HG03565 (cell line): ENCODE measurements around the gene RHOT2.

ENCODE experiments used
- ATAC-seq: cut with Tn5 transposase; IDR thresholded peaks from one replicate; pipeline ENCODE4 v1.9.1; 2021; ENCODE audit warnings: mild to moderate bottlenecking, moderate library complexity; ENCODE audit not compliant: unreplicated experiment

The RHOT2 gene

GRCh38 chr16:667780-668518 is at the start of gene RHOT2:
Gene RHOT2 (plus strand): TSS chr16:668132. CDS start chr16:668200, 68 bp downstream.
- ATAC-seq: peak; percentile 76

DNA sequence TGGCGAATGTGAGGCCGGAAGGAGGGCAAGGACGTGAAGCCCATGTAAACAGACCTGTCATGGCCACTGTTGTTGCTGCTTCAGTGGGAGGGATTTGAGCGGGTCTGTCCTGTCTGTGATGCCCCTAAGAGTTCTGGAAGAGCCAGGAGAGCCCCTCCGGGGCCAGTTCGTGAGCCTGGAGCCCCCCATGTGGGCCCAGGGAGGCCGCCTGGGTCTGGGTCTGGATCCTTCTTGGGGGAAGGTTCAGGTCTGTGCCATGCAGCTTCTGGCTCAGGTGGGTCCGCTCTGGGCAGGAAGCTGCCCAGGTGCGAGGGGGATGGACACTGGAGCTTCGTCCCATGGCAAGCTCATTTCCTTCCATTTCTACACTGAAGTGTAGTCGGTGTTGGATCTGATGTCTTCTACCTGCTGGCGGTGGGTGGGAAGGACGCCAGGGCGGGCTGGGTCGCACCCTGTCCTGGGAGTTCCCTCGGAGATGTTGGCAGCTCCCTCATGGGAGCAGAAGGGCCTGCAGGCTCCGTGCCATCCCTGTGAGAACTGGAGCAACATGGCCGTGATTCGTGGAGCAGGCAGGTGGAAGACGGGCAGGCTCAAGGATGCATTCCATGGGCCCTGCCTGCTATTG is 48.3 kb upstream of the RHOT2 start:
- no peak for ATAC-seq

- no peak for ATAC-seq
These were observed 47.0 kb upstream of the RHOT2 start for GRCh38 chr16:620700-621525.

GRCh38 chr16:621526-622105 is 46.3 kb upstream of the RHOT2 start:
- ATAC-seq: no peak

DNA sequence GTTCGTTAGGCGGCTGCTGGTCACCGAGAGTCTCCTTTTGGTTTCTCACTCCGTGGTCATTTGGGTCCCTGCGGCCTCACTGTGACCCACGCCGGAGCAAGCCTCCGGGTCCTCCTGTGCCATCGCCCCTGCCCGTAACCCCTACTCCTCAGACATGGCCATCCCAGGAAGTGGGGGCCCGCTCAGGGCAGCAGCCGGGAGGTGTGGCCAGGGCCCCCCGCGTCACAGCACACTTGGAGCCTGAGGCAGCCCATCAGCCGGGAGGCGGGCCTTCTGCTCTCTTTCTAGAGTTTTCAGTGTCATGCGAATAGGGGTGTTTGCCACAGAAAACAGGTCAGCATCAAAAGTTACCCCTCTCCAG is 45.0 kb upstream of the RHOT2 start:
- ATAC-seq: no peak

- no peak for ATAC-seq
These were observed 43.3 kb upstream of the RHOT2 start for GRCh38 chr16:624526-625070.

- ATAC-seq: no peak
These were observed 42.6 kb upstream of the RHOT2 start for GRCh38 chr16:625117-625976.

DNA sequence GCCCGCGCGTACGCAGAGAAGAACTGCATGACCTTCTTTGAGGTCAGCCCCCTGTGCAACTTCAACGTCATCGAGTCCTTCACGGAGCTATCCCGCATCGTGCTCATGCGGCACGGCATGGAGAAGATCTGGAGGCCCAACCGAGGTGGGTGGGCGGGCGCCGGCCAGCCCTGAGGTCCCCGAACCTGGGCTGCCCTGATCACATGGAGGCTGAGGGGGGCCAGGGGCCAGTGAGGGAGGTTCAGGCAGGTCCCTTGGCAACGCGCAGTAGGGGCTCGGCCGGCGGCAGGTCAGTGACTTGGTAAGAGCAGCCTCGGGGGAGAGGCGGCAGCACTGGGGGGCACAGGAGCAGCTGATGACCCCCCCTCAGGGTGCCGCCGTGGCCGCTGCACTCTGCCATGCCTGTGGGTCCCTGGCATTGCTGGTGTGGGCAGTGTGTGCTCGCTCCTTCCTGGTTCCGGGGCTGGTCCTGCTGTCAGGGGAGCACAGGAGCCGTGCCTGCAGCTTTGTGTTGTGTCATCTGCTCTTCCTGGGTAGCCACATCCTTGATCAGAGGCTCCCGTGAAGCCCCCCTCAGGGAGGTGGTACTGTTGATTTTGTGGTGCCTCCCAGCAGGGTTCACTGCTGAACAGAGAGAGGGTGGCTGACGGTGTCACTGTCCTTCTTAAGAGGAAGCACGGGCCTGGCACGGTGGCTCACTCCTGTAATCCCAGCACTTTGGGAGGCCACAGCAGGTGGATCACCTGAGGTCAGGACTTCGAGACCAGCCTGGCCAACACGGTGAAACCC is 41.8 kb upstream of the RHOT2 start:
- no peak for ATAC-seq

DNA sequence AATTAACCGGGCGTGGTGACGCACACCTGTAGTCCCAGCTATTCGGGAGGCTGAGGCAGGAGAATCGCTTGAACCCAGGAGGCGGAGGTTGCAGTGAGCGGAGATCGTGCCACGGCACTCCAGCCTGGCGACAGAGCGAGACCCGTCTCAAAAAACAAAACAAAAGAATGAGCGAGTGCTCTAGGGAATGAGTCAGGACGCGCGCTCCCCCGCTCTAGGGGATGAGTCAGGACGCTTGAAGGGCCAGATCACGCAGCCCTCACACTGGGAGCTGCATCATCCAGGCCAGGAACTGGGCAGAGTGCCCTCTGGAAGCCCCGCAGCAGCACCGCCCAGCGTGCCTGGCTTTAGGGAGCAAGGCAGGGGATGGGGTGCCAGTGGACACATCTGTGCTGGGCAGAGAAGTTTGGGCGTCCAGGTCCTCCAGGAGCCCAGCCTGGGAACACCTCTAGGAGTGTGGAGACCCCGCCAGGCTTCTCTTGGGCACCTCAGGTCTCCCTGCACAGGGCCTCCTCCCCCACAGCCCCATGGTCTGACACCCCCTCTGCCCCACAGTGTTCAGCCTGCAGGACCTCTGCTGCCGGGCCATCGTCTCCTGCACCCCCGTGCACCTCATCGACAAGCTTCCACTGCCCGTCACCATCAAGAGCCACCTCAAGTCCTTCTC is 41.0 kb upstream of the RHOT2 start:
- ATAC-seq: no peak

GRCh38 chr16:627454-628239 is 40.3 kb upstream of the RHOT2 start:
- no peak for ATAC-seq

- ATAC-seq: no peak
These were observed 39.4 kb upstream of the RHOT2 start for GRCh38 chr16:628321-629061.

DNA sequence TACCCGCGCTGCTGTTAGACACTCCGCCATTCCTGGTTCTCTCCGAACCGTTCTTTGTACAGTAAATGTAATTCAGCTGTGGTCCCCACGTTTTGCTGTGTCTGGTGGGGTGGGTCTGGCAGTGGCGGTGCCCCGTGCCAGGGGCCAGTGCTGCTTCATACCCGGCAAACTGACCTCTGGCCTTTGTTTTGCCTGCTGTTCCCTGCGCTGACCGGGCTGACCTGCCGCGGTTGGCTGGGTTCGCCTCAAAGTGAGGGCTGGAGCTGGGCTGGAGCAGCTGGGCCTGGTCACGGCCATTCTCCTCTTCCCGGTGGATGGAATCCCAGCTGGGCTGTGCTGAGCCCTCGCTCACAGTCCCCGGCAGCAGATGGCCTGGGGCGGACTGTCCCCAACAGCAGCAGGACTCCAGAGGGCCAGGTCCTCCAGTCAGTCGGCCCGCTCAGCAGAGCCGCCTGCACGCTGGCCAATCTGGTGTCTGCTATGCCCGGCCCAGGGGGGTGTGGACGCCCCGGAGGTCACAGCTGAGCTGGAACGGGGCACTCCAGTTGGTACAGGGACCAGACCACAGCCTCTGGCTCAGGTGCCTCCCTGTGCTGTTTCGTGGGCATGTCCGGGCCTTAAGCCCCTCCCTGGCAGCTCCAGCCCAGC is 38.6 kb upstream of the RHOT2 start:
- ATAC-seq: no peak

DNA sequence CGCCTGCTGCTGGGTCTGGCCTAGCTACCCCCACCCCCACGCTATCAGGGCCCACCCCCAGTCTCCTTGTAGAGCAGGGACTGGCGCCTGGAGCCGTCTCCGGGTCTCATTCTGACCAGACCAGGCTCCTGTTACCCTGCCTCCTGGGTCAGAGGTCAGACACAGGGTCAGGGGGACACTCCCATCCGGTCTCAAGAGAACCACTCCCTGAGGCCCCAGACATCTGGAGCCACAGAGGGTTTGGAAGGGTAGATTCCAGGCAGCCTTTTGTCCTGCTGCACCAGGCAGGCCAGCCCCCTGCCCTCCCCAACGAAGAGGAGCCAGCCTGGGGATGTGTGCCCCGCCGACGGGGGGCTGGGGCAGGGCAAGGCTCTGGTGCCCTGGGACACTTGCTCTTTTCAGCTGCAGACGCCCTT is 38.1 kb upstream of the RHOT2 start:
- no peak for ATAC-seq

DNA sequence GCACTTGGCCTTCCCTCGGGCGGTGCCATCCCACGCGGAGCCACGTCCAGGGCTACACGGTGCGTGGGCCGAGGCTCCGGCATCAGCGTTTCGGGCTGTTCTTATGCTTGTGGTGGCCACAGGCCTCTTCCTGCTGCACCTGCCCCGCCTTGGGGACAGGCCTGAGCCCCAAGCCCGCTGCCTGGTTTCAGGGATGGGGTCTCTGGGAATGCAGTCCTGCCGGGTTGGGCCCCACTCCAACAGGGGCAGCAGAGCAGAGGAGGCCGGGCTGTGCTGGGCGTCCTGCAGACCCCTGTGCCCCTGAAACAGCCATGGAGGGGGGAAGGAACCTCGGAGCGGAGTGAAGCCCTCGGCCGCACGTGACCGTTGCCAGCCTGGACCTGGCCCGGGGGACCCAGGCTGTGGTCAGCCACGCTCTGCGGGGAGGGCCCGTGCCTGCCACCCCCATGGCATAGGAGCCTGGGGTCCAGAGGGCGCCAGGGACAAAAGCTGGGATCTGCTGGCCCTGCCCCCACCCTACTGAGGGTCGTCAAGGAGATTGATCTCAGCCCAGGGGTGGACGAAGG is 37.6 kb upstream of the RHOT2 start:
- ATAC-seq: no peak

DNA sequence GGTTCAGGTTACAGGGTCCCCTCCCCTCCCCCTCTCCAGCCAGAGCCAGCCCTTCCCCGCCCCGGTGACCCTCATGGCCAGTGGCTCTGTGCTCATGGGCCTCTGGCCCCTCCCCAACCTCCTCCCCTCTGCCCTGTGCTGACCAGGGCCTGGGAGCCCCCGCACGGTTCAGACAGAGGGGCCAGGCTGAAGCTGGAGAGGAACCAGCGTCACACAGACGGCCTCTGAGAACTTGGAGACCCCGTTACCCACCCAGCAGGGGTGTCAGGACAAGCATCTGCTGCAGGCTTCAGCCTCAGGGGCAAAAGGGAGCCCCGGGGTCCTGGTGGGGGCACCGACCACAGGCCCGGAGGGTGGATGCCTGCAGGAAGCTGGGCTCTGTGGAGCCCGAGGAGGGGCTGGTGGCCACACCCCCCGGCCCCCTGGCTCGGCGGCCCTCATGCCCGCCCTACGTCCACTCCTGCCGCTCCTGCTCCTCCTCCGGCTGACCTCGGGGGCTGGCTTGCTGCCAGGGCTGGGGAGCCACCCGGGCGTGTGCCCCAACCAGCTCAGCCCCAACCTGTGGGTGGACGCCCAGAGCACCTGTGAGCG is 37.0 kb upstream of the RHOT2 start, which contains the start of gene WFIKKN1:
Gene WFIKKN1, plus strand, starts transcription at position 171 of the 591 bp plus-strand sequence. Its CDS starts 269 bp downstream, at position 440.
- ATAC-seq: no peak

DNA sequence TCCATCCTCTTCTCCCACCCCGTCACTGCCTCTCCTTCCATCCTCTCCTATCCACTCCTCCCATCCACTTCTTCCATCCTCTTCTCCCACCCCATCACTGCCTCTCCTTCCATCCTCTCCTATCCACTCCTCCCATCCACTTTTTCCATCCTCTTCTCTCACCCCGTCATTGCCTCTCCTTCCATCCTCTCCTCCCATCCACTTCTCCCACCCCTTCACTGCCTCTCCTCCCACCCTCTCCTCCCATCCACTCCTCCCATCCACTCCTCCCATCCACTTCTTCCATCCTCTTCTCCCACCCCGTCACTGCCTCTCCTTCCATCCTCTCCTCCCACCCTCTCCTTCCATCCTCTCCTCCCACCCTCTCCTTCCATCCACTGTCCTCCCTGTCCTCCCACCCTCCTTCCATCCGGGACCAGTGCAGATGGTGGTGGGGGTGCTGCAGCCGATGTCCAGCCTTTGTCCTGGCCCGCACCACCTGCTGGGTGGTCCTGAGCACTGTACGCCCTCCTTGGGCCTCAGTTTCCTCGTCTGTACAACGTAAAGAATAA is 36.0 kb upstream of the RHOT2 start:
- no peak for ATAC-seq
